C4-2B (cell line): ENCODE measurements around the gene OSTC.

Source experiments
- CTCF ChIP-seq: fragments of 450-650 bp; conservative IDR thresholded peaks from 2 replicates; pipeline ENCODE4 v1.5.1; 2017; ENCODE audit warnings: mild to moderate bottlenecking
- ZFX ChIP-seq: fragments of 450-650 bp; IDR thresholded peaks from 2 replicates; pipeline ENCODE4 v1.6.1; 2017

GRCh38 chr4:108601532-108601931 lies 48.9 kb upstream of the OSTC start:
- TF ChIP-seq CTCF (no peak), ZFX (no peak)
